CD4-positive, alpha-beta memory T cell (primary cell): Measurements from ENCODE around the gene KRT80. TPM values are rescaled to one million over a fixed set of nuclear protein-coding genes. Genes with fewer than 3 reads are reported as not detected.

ENCODE experiments used
- CTCF ChIA-PET: fragments of 350-600 bp; sonication (Branson Sonifier 250); formaldehyde crosslinking; loops from one replicate; lab custom pipeline; 2021; ENCODE audit warnings: inconsistent platforms; ENCODE audit not compliant: partially characterized antibody; lab: Charles Lee
- POLR2A ChIA-PET: fragments of 350-600 bp; sonication (Branson Sonifier 250); formaldehyde crosslinking; loops from one replicate; lab custom pipeline; 2021; ENCODE audit not compliant: partially characterized antibody; lab: Charles Lee
- DNase-seq, 5 donors: peaks; one replicate each; pipeline versions ENCODE4 v3.0.0 to v3.0.0-alpha.2; 2020 to 2022; ENCODE audit warnings: mixed read lengths in 1 of 5
- H3K27ac ChIP-seq: one replicate; pipeline ENCODE4 v1.7.0; 2013; ENCODE audit warnings: low read depth, low read length
- H3K27me3 ChIP-seq: 2 replicates; pipeline ENCODE4 v1.7.0; 2013; ENCODE audit warnings: mild to moderate bottlenecking, low read length, moderate library complexity; ENCODE audit not compliant: insufficient read depth
- H3K36me3 ChIP-seq: 2 replicates; pipeline ENCODE4 v1.7.0; 2013; ENCODE audit warnings: mild to moderate bottlenecking, low read length, moderate library complexity; ENCODE audit not compliant: insufficient read depth
- H3K4me1 ChIP-seq: 2 replicates; pipeline ENCODE4 v1.7.0; 2013; ENCODE audit warnings: mild to moderate bottlenecking, low read length, moderate library complexity; ENCODE audit not compliant: insufficient read depth
- H3K4me3 ChIP-seq, 2 donors: one replicate each; pipeline ENCODE4 v1.7.0; 2013; ENCODE audit warnings: low read length in 2 of 2, mild to moderate bottlenecking in 1 of 2
- H3K9me3 ChIP-seq, 2 donors: one replicate each; pipeline ENCODE4 v1.7.0; 2013; ENCODE audit warnings: low read length in 2 of 2, control low read depth in 1 of 2; ENCODE audit not compliant: control insufficient read depth in 1 of 2
- H3K27ac Mint-ChIP-seq, 7 donors: one replicate each; pipeline ENCODE4 v1.8.0; 2020 to 2021; ENCODE audit warnings: mixed read lengths in 7 of 7, mild to moderate bottlenecking in 6 of 7, inconsistent platforms in 3 of 7, moderate library complexity in 3 of 7
- H3K27me3 Mint-ChIP-seq, 2 donors: one replicate each; pipeline ENCODE4 v1.8.0; 2020 to 2021; ENCODE audit warnings: mixed read lengths in 2 of 2
- H3K36me3 Mint-ChIP-seq, 2 donors: one replicate each; pipeline ENCODE4 v1.8.0; 2020 to 2021; ENCODE audit warnings: mixed read lengths in 2 of 2, inconsistent platforms in 1 of 2, mild to moderate bottlenecking in 1 of 2
- H3K4me1 Mint-ChIP-seq, 4 donors: one replicate each; pipeline ENCODE4 v1.8.0; 2020 to 2021; ENCODE audit warnings: mixed read lengths in 4 of 4, mild to moderate bottlenecking in 1 of 4
- H3K4me3 Mint-ChIP-seq, 8 donors: one replicate each; pipeline ENCODE4 v1.8.0; 2020 to 2021; ENCODE audit warnings: mixed read lengths in 8 of 8, mild to moderate bottlenecking in 7 of 8, moderate library complexity in 6 of 8, inconsistent platforms in 3 of 8
- H3K9me3 Mint-ChIP-seq, 8 donors: one replicate each; pipeline ENCODE4 v1.8.0; 2020 to 2021; ENCODE audit warnings: mixed read lengths in 8 of 8, mild to moderate bottlenecking in 5 of 8, inconsistent platforms in 3 of 8, moderate library complexity in 1 of 8
- intact Hi-C: fragments of 100-400 bp; cut with micrococcal nuclease; formaldehyde crosslinking; loops from one replicate; pipeline ENCODE4 v1.15.1; 2023
- polyA plus RNA-seq, 2 donors: library from polyadenylated mRNA; unstranded; fragments of 300-500 nt; fragmentation: Illumina TruSeq; gene quantifications; one replicate each; pipeline ENCODE4 v1.2.3, GENCODE V29; 2021
- total RNA-seq, 2 experiments: library from RNA; stranded (reverse); gene quantifications; one replicate each; pipeline ENCODE4 v1.2.3, GENCODE V29; 2021

KRT80 gene
- total and polyA plus RNA-seq, 4 experiments from 2014 or later: not detected

- peaks cover 0 to 9% (median 2%) of the 10 kb centered on the region in 4 donors for H3K4me1 Mint-ChIP-seq
- DNase-seq: no peak
- no peak overlapping the region for H3K27ac Mint-ChIP-seq
Observed at GRCh38 chr12:52126050-52126604, 65.7 kb downstream of the KRT80 start.

DNA sequence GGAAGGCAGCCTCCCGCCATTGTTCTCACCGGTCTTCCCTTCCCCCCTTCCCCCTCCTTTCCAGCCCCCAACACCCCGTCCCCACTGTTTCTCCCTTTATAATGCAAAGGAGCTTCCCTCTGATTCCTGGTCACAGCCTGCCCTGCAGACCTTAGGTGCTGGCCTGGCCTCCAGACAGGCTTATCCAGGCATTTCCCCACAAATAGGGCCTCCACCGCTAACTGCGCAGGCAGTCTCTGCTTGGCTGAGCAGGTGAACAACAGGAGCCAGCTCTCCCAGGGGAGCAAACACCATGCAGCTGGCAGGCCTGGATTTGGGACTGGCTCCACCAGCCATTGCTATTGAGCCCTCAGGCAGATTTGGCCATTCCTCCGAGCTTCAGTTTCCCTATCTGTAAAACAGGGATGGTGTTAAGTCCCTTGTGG is 66.3 kb downstream of the KRT80 start:
- peaks cover 8 to 31% of the 10 kb centered on the region in 2 donors for H3K27me3 Mint-ChIP-seq
- no peak overlapping the region for H3K4me3 ChIP-seq
- intact Hi-C loops: no loop called here
- H3K4me1 ChIP-seq: no peaks in the 10 kb centered on the region
- no peaks in the 10 kb centered on the region for H3K9me3 ChIP-seq
- peaks cover 0 to 9% (median 2%) of the 10 kb centered on the region in 4 donors for H3K4me1 Mint-ChIP-seq
- H3K4me3 Mint-ChIP-seq: no peak overlapping the region
- peaks cover 0 to 2% (median 0%) of the 10 kb centered on the region in 8 donors for H3K9me3 Mint-ChIP-seq
- no peaks in the 10 kb centered on the region for H3K36me3 ChIP-seq
- no peaks in the 10 kb centered on the region for H3K27me3 ChIP-seq
- ChIA-PET CTCF (interaction anchor here (1.3 to 1.4 kb wide), 2 partner anchors 9 to 202 kb away, joined by 4 to 6 read pairs; no protein-coding TSS in a partner anchor), POLR2A (no interaction called here)
- no peak overlapping the region for H3K27ac ChIP-seq
- no peak overlapping the region for H3K27ac Mint-ChIP-seq
- no peak for DNase-seq
- no peaks in the 10 kb centered on the region for H3K36me3 Mint-ChIP-seq

More at GRCh38 chr12:52126050-52126604, 65.7 kb downstream of the KRT80 start:
- Histone ChIP-seq H3K27me3 (no peaks in the 10 kb centered on the region), H3K9me3 (no peaks in the 10 kb centered on the region), H3K27ac (no peak overlapping the region), H3K4me1 (no peaks in the 10 kb centered on the region), H3K4me3 (no peak overlapping the region), H3K36me3 (no peaks in the 10 kb centered on the region)
- ChIA-PET POLR2A (no interaction called here), CTCF (interaction anchor here (1.3 to 1.4 kb wide), 2 partner anchors 9 to 201 kb away, joined by 4 to 6 read pairs; no protein-coding TSS in a partner anchor)
- intact Hi-C loops: no loop called here
- peaks cover 7 to 31% of the 10 kb centered on the region in 2 donors for H3K27me3 Mint-ChIP-seq
- H3K9me3 Mint-ChIP-seq: peaks cover 0 to 2% (median 0%) of the 10 kb centered on the region in 8 donors
- no peaks in the 10 kb centered on the region for H3K36me3 Mint-ChIP-seq
- H3K4me3 Mint-ChIP-seq: no peak overlapping the region

GRCh38 chr12:52123487-52124186 is 68.2 kb downstream of the KRT80 start:
- Histone ChIP-seq H3K27me3 (no peaks in the 10 kb centered on the region), H3K9me3 (no peaks in the 10 kb centered on the region), H3K27ac (no peak overlapping the region), H3K36me3 (no peaks in the 10 kb centered on the region), H3K4me3 (no peak overlapping the region), H3K4me1 (peaks cover 5% of the 10 kb centered on the region)
- Mint-ChIP-seq H3K27ac (no peak overlapping the region), H3K36me3 (no peaks in the 10 kb centered on the region), H3K4me1 (peaks cover 5 to 14% (median 7%) of the 10 kb centered on the region in 4 donors), H3K27me3 (peaks cover 10 to 33% of the 10 kb centered on the region in 2 donors), H3K4me3 (no peak overlapping the region), H3K9me3 (peaks cover 0 to 2% (median 0%) of the 10 kb centered on the region in 8 donors)
- ChIA-PET POLR2A (no interaction called here), CTCF (interaction anchor here (1.0 to 4.5 kb wide), 5 partner anchors 8 to 762 kb away, joined by 3 to 41 read pairs (median 4); no protein-coding TSS in a partner anchor)
- intact Hi-C loops: no loop called here
- no peak for DNase-seq

DNA sequence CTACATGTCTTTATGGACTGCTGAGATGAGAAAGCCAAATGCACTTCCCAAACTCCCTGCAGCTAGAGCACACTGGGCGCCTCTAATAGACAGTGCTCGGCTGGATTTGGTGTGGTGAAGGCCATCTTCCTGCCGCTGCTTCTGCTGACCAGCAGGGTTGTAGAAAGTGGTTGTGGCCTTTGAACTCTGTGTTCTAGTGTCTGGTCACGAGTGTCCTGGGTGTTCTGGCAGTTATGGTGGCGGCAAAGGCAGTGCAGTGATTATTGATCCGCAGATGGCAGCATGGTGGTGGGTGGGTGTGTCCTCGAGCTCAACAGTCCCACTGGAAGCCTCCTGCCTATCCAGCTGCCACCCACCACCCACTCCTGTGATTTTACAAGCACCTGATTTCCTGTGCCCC is 68.9 kb downstream of the KRT80 start:
- Histone ChIP-seq H3K27ac (no peak overlapping the region), H3K4me1 (peaks cover 5% of the 10 kb centered on the region), H3K36me3 (no peaks in the 10 kb centered on the region), H3K9me3 (no peaks in the 10 kb centered on the region), H3K27me3 (no peaks in the 10 kb centered on the region), H3K4me3 (no peak overlapping the region)
- intact Hi-C loops: loop anchor here (1.0 kb wide), 1 partner anchor 98 kb away; no protein-coding TSS in a partner anchor
- POLR2A ChIA-PET: no interaction called here
- Mint-ChIP-seq H3K27me3 (peaks cover 8 to 33% of the 10 kb centered on the region in 2 donors), H3K4me3 (no peak overlapping the region), H3K36me3 (no peaks in the 10 kb centered on the region), H3K4me1 (peaks cover 5 to 14% (median 7%) of the 10 kb centered on the region in 4 donors), H3K9me3 (peaks cover 0 to 2% (median 0%) of the 10 kb centered on the region in 8 donors), H3K27ac (no peak overlapping the region)
- DNase-seq: no peak
- CTCF ChIA-PET: interaction anchor here (1.0 to 4.5 kb wide), 6 partner anchors 9 to 762 kb away, joined by 3 to 41 read pairs (median 4); no protein-coding TSS in a partner anchor

- Histone ChIP-seq H3K27ac (no peak overlapping the region), H3K36me3 (no peaks in the 10 kb centered on the region), H3K4me3 (no peak overlapping the region), H3K27me3 (no peaks in the 10 kb centered on the region), H3K4me1 (peaks cover 5% of the 10 kb centered on the region), H3K9me3 (no peaks in the 10 kb centered on the region)
- H3K4me1 Mint-ChIP-seq: peaks cover 5 to 14% (median 7%) of the 10 kb centered on the region in 4 donors
- H3K4me3 Mint-ChIP-seq: no peak overlapping the region
- no peaks in the 10 kb centered on the region for H3K36me3 Mint-ChIP-seq
- H3K9me3 Mint-ChIP-seq: peaks cover 0 to 2% (median 0%) of the 10 kb centered on the region in 8 donors
- CTCF ChIA-PET: interaction anchor here (1.2 to 4.5 kb wide), 3 partner anchors 9 to 97 kb away, joined by 4 to 41 read pairs (median 7); no protein-coding TSS in a partner anchor
- H3K27me3 Mint-ChIP-seq: peaks cover 8 to 33% of the 10 kb centered on the region in 2 donors
- POLR2A ChIA-PET: no interaction called here
- intact Hi-C loops: loop anchor here (1.0 kb wide), 1 partner anchor 97 kb away; no protein-coding TSS in a partner anchor
- no peak for DNase-seq
- H3K27ac Mint-ChIP-seq: no peak overlapping the region
Observed at GRCh38 chr12:52122540-52122871, 69.3 kb downstream of the KRT80 start.

GRCh38 chr12:52121824-52122539 is 69.8 kb downstream of the KRT80 start:
- DNase-seq: peak; percentile 42 to 47 (median 45)
- Mint-ChIP-seq H3K36me3 (no peaks in the 10 kb centered on the region), H3K4me3 (peak overlapping the region in 1 of 8 donors; percentile 41), H3K27me3 (peaks cover 8 to 31% of the 10 kb centered on the region in 2 donors), H3K27ac (peak overlapping the region in 2 of 7 donors; percentile 25 to 73), H3K4me1 (peaks cover 6 to 15% (median 8%) of the 10 kb centered on the region in 4 donors), H3K9me3 (peaks cover 0 to 2% (median 0%) of the 10 kb centered on the region in 8 donors)
- H3K4me3 ChIP-seq: no peak overlapping the region
- ChIA-PET POLR2A (no interaction called here), CTCF (interaction anchor here (0.7 to 4.5 kb wide), 6 partner anchors 8 to 96 kb away, joined by 3 to 41 read pairs (median 4); no protein-coding TSS in a partner anchor)
- H3K4me1 ChIP-seq: peaks cover 5% of the 10 kb centered on the region
- no peaks in the 10 kb centered on the region for H3K27me3 ChIP-seq
- H3K9me3 ChIP-seq: no peaks in the 10 kb centered on the region
- H3K27ac ChIP-seq: no peak overlapping the region
- H3K36me3 ChIP-seq: no peaks in the 10 kb centered on the region
- intact Hi-C loops: loop anchor here (1.0 kb wide), 1 partner anchor 97 kb away; no protein-coding TSS in a partner anchor
